ENCODE measurements around the gene PAX8.

PAX8 gene

DNA sequence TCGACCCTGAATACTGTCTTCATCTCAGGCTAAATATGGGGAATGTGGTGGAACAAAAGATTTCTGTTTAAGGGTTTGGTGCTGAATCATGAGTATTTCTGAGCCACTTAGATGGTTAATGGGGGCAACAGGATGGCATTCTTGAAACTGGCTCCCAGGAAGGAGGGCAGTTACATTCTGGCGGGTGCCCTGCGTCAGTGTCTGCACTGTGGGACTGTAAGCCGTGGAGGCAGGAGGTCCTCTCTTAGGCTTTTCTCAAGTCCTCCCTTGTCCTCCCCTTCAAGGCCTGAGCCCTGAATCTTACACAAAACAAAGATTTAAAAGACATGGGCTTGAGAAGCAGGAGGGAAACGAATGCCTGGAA is 59.2 kb downstream of the PAX8 start:
- no peak for DNase-seq

DNA sequence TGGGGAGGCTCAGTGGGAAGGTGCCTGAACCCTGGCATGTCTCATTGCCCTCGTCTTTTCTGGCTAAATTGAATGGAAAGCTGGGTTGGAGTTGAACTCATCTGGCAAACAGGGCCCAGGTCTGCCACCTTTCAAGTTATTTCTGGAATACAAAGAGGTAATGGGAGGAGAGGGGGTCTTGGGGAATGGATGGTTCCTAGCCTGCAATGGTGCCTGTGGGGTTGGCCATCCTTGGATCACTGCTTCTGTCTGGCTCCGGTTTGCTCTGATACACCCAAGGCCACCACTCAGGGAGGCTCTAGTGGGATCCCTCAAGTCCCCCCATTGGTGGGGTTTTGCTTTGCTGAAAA is 59.7 kb downstream of the PAX8 start:
- DNase-seq, result no peak

DNA sequence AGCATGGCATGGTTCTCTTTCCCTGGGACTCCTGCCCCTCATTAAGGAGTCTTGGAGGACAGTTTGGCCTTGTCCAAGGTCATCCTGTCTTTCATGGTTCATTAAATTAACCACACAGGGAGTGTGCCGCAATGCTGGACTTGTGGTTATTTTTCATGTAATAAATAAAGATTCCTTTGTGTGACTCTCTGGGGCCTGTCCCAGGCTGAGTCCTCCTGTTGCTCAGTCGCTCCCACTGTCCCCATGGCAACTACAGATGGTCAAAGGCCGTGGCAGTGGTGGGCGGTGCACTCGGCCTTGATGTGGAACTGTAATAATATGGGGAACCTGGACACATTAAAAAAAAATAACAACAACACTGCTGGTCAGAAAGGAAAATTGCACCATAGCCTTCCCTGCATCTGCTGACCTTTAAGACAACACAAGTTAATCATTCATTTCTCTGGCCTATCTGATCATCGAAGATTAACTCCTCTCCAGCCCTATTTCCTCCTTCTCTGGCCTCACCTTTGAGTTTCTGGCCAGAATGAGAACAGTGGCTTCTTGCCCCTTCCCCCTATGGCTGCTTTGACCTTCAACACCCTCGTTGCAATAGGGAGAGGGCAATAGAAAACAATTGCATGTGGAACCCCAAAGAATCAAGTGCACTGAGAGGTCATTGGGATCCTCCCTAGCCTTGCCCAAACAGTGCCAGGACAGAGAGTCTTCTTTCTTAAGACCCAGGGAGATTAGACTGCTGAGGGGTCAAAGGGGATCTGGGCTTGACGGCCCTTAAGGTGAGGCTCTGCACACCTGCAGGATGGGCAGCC is 60.2 kb downstream of the PAX8 start:
- DNase-seq, result no peak

DNA sequence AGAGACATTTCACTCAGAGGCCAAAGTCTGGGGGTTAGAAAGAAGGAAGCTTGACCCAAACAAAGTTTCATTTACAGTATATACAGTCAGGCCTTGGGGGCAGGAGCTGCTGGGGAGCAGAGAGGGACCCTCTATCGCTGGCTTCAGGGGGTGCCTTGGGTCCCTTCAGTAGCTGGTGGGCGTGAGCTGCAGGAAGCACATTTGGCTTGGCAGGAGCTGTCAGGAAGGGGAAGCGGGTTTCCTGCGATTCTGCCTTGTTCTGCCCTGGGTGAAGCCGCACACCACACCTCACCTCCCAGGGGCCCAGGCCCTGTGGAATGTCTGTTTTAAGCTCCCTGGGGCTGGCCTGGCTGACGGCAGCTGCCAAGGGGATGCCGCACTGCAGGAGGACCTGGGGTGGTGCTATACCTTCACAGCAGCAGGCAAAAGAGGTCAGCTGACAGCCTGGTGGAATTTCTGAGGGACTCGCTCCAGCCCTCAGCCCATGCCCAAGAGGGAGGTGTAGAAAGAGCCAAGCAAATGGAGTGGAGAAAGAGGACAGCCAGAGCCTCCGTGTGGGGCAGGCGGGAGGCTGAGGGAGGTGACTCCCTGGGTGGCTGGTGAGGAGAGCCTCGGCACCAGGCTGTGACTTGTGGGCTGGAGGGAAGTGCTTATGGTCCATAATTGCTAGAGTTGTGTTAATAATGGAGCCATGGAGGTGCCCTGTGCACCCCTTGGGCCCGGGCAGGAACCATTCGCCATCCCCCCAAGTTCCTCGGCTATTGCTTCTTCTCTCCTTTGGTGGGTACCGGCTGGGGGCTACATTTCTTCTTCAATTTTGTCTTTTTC is 61.1 kb downstream of the PAX8 start:
- DNase-seq, result no peak

DNA sequence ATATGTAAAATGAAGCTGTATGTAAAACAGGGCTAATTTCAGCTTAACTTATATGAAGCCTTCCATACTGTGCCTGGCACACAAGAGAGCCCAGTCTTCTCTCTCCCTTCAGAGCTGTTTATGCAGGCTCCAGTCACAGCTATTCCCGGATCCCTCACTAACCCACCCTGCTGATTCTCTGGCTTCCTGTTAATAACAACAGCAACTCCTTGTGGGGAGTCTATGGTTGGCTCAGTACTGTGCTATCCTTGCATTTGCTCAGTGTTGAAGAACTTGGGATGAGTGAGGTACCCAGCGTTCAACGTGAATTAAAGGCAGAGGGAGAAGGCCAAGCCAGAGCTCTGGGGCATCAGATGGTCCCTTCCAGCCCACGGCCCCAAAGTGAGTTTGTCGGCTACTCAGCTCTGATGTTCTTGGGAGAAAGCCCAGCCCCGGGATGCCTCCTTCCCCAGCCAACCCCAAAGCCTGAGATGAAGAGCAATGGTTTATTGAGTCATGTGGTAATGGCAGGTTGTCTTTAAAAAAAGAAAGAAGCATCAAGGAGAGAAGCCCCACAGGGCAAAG is 61.7 kb downstream of the PAX8 start:
- DNase-seq, result no peak

DNA sequence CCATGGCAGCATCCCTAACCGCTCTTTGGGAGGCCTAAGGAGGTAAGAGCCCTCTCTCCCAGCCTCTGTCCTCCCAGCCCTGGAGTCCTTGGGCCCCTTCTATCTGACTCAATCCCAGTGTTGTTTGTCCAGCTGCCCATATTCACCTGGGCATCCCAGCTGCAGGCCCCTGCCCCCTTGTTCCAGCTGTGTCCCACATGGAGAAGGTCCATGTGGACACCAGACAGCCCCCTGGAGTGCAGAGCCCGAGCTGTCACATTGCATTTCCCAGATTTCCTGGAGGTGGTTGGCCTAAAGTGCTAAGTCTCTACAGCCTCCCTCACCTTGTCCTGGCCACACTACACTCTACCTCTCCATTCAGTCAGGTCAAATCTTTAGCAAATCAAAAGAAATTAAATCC is 62.4 kb downstream of the PAX8 start:
- no peak for DNase-seq

DNA sequence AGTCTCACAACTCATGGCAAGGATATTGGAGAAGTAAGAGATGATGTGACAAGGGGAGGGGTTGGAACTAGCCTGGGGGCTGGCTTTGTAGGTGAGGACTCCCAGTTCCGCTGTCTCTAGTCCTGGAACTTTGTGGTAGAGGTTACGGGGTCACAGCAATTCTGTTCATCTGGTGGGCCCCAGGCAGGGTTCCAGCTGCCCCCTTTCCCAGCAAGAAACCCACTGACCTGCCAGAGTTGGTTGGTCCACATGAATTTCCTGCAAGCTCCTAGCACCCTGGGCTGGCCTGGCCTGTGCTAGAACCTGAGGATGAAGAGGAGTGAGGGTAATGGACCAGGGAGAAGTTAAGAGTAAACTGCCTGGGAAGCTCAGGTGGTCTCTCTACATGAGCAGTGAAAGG is 63.7 kb downstream of the PAX8 start:
- no peak for DNase-seq

DNA sequence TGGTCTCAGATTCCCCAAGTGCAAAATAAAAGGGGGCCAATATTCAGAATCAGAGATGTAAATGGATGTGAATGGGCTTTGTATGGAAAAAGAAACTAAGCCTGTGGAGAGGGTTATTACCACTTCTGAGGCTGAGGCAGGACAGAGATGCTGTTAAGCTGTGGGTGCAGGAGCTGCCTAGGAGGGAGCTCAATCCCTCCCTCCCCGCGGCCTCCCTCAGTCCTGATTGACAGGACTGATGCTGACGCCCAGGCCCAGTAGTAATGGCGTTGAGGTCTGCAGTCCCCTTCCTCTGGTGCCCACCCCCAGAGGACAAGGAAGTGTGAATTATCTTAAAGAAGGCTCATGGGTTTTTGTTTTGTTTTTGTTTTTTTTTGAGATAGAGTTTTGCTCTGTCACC is 64.6 kb downstream of the PAX8 start:
- no peak for DNase-seq

DNA sequence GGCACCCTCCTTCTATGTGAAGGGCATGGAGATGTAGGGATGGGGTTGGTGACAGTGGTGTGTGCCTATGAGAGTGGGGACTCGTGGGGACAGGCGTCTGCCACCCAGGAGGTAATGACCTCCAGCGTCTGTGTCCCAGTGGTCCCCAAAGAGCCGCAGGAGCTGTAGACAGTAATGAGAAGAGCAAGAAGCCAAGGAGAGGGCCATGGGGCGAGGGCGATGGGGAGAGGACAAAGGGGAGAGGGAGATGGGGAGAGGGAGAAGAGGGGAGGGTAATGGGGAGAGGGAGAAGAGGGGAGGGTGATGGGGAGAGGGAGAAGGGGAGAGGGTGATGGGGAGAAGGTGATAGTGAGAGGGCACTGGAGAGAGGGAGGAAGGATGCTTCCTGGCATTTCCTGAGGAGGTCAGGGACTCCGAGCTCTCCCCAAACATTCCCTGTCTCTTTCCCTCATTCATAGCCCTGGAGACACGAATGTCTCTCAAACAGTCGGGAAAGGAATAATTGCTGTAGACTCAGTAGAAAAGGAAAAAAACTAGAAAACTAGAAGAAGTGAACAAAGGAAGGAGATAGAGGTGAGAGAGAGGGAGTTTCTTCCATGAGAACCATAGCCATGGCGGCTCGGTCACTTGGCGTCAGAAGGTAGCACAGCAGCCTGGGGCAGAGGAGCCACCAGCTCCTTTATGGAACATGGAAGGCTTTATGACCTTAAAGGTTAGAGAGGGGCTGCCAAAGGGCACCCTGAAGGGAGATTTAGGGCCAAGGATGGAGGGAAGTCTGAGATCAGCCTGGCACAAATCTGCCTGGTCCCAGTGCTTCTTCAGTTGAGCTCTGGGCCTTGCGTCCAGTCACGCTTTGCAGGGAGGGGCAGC is 65.4 kb downstream of the PAX8 start:
- no peak for DNase-seq

DNA sequence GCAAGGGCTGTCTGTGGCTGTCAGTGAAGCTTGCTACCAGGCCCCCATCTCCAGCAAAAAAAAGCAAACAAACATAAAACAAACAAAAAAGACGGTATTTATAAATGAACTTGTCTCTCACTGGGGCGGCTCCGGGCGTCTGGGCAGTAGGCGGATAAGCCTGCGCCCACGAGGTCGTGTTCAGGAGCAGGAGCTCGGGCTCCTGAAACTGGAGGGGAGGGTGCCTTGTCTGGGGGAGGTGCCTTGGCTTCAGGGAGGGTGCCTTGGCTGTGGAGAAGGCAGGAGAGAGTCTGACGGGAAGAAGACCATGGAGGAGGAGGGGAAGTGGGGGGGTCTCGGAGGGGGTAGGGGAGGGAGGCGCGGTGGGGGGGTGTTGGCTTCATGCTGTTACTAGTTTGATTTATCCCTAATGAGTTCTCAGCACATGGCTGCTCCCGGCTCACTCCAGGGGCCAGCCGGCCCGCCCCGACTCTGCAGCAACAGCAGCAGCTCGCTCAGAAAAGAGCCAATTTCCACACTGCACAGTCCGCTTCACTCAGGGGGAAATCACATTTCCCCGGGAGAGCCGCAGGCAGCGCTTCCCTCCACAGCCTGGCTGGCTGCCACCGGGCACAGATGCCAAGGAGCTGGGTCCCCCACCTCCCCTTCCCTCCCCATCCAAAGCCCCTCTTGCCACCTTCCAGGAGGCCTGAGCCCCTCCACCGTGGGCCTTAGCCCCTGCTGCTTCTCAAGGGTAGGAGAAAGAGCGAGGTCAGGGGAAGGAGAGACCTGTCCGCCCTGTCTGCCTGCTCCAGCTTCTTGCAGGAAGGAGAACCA is 66.3 kb downstream of the PAX8 start:
- DNase-seq, result no peak

DNA sequence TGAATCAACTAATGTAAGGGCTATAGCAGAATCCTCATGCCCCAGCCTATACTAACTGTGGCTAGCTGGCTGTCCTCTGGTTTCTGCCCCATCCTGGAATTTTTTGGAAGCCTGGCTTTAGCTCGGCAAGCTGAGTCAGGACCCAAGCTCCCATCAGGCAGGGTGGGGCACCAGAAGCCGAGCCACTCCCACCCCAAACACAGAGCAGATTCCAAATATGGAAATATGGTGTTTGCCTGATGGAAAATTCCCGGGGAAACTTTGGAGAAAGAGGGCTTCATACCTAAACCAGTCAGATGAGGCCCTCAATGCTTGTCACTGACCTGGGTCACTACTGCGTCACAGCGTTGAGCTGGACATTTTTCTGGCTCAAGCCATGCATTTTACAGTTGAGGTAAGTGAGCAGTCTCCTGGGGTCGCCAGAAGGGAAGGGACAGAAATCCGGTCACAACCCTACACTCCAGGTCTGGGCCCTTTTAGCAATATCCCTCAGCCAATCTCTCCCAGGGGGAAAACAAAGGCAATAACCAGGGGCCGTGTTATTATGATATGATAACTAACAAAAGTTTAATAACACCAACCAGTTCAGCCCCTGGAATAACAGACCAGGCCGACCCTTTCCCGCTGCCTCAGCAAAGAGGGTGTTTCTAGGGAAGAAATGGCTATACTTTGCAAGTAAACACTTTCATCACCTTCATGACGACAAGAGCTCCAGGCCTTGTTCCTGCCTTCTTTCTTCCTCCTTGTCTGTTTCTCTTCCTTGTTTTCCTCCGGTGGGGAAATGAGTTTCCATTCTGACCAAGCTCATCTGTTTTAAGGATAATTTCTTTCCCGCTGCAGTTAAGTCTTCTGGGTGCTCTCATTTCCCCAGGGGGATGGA is 67.3 kb downstream of the PAX8 start:
- DNase-seq, result no peak

DNA sequence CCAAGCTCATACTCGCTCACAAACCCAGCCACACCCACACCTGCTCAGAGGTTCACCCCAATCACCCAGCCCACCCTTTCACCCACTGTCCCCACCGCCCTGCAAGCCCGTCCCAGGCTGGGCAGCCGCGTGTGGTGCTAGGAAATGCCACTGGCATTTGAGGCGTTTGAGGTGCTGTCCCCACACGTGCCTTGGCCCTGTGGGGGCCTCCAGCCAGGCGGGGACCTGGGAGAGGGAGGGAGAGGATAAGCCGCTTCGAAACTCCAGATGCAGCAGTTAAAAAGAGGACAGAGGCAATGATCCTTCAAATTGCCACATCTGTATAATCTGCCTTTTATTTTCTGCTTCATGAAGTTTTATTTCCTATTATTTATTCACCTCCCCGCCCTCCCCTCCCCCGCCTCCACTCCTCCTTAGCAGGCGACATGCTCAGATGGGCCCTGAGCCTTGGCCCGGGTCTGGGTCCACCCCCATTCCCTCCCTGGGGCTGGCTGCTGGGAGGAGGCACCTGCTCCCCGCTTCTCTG is 69.0 kb downstream of the PAX8 start:
- DNase-seq, result no peak

DNA sequence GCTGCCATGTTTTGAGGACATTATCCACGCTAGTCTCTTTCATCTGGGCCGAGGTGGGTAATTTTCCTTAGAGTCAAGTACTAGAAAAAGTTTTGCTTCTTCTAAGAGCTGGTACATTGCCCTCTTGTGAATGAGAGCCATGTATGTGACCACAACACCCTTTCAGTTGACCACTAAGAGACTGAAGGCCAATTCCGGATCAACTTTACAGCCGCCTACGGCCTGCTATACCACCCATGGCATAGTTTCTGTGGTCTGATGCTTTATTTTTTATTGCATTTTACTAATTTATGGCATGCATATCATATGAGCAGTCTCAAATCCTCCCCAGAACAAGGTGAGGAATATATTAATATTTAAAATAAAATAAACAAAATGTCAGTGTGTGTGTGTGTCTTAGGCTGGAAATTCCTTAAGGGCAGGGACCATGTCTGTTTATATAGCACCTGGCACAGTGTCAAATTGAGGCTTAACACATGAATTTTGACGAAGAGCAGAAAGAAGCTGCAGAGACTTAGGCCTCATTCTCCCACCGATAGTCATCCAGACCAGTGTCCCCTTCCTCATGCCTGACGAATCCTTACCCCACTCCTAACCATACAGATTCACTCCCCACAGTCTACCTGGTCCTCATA is 69.6 kb downstream of the PAX8 start:
- DNase-seq, result no peak

DNA sequence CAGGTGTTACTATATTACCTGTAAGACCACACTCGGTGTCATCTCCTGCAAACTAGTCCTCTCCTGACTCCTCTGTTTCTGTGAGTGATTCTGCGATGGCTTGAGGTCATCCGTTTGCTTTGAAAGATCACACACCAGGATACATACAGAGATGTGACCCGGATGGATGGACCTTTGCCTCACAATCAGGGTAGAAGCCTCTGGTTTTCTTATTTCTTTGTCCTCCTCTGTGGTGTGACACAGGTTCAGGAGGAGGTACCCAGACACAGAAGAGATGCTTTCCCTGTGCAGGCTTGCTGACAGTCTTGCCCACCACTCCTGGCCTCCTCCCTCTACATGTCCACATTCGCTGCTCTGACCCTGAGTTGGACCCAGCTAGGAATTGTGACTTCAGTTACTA is 70.3 kb downstream of the PAX8 start:
- DNase-seq, result no peak

DNA sequence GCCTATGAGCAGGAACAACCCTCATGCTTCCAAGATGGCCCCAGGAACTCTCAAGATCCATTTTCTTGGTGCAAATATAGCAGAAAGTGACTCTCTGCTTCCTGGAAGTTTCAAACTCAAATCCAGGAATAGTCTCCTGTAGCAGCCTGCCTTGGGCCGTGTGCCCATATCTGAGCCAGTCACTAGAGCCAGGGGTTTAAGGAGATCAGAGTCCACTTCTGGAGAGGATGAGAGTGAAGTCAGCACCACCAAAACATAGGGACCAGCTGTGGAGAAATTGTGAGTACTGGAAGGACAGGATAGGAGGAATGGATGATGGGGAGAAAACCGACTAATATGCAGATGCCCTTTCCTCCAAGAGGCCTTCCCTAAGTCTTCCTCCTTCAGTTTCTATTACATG is 71.7 kb downstream of the PAX8 start:
- DNase-seq, result no peak

DNA sequence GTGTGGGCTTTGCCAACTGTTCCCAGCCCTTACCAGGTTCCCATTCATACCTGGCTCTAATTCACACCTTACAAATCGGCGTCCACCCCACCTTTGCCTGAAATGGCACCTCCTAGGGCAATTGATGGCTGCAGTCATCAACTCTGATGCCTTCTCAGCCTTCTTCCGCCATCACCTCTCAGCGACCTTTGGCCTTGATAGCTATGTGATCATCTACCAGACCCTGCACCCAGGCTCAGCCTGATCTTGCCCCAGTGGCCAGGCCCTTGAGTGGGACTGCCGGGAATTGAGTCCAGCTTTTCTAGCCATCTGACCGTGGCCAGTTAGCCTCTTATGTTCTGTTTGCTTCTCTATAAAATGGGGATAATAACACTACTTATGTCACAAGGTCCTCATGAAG is 72.5 kb downstream of the PAX8 start:
- DNase-seq, result no peak

DNA sequence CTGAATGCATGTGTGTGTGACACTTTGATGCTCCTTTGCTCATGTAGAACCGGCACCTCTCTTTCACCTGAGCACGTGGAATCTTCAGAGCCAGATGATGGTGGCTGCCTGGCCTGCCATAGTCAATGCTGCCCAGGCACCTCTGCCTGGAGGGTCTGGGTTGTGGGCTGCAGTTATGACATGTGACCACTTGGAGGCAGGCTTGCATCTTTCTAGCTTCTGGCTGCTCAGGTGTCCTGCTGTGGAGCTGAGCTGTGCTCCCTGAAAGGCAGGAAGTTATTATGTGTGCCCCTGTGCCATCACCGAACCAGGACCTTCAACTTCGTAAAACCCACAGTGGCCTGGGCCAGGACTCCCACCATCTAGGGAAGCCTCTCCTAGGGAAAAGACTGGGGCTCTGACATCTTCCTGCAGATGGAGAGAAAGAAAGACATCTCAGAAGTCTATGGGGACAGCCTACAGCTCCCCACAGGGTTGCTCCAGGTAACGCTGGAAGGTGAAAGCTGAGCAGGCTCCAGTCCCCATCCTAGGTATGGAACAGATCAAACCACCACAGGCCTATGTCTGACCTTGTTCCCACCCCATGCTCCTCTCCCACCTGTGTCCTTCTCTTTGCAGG is 74.7 kb downstream of the PAX8 start:
- peak; percentile 89 for DNase-seq

DNA sequence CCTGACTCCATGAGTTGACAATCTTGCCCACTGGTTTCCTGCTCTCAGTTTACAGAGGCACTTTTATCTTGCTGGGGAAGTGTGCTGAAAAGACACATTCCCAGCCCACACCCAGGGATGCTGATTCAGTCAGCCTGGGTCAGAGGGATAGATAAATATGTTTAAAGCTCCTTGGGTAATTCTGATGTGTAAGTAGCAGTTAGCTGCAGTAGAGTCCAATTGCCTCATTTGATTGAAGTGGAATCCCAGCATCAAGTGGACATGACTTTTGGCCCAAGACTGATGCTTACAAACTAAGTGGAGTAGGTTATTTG is 75.5 kb downstream of the PAX8 start:
- no peak for DNase-seq

DNA sequence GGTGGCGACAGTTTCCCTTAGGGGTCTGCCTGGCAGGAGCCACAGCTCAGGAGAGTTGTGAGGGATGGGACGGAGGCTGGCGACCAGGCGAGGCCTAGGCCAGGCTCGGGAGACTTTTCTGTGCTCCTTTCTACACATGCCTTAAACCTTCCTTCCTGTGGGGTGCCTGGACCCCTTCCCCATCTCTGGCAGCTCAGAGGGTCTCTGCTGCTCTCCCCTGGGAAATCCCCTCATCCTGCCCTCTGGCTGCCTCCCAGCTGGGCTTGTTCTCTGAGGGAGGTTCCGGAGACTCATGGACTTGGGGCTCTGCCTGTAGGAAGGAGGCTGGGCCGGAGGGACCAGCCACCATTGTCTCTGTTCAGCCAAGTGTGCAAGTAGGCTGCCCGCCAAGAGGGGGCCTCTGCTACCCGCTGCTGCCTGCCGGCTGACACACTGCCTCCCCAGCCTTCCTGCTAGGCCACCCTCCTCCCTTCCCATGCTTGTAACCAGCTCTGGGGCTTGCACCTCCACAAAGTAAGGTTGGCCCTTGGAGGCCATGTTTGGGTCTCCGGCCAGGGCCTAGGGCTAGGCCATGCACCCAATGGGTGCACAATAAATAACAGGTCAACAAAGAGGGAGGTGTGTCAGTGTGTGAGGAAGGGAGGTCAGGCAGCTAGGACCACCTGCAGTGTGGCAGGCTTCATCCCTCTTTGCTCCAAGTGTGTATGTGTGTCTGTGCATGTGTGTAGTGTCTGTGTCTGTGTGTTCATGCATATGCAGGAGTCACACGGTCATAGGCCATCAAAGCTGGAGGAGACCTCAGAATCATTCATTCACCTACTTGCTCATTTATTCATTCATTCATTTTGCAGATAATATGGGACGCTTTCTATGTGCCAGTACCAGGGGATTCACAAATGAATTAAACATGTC is 76.2 kb downstream of the PAX8 start:
- DNase-seq, result peak; percentile 58

Measured in activated effector memory CD4-positive, alpha-beta T cell treated with anti-CD3 and anti-CD28 coated beads, Interleukin-2, amount 50 U/mL, for 16 hours (primary cell).